HAP-1 (cell line): ENCODE results near the gene DUOX2.

Source experiments
- DNase-seq, 2 experiments: peaks; one replicate each; pipeline ENCODE4 v3.0.0-alpha.2; 2016 to 2020; ENCODE audit warnings: low spot score in 2 of 2
- H3K27me3 ChIP-seq: fragments of 250-450 bp; sonication (Bioruptor Pico); 2 replicates; pipeline ENCODE4 v1.5.1; 2020; ENCODE audit warnings: low read depth, mild to moderate bottlenecking, moderate library complexity
- H3K36me3 ChIP-seq: fragments of 250-450 bp; sonication (Bioruptor Pico); replicated peaks from 2 replicates; pipeline ENCODE4 v1.5.1; 2020; ENCODE audit warnings: mild to moderate bottlenecking
- H3K4me1 ChIP-seq: fragments of 250-450 bp; sonication (Bioruptor Pico); 2 replicates; pipeline ENCODE4 v1.5.1; 2020; ENCODE audit warnings: mild to moderate bottlenecking
- H3K4me3 ChIP-seq: fragments of 250-450 bp; sonication (Bioruptor Pico); 2 replicates; pipeline ENCODE4 v1.5.1; 2020; ENCODE audit warnings: mild to moderate bottlenecking, moderate library complexity
- H3K9me3 ChIP-seq: fragments of 250-450 bp; sonication (Bioruptor Pico); 2 replicates; pipeline ENCODE4 v1.5.1; 2020; ENCODE audit warnings: mild to moderate bottlenecking, moderate library complexity
- in situ Hi-C: fragments of 300-500 bp; cut with MboI; formaldehyde crosslinking; loops from 3 replicates; pipeline ENCODE4 v1.14.3; 2020; ENCODE audit warnings: low sequenced_read_pairs, inconsistent platforms, mixed read lengths

Gene DUOX2

GRCh38 chr15:45114076-45114750 lies at the start of gene DUOX2, which contains the start of gene DUOXA2:
Gene DUOX2 (minus strand): TSS chr15:45114172. CDS start chr15:45113411, 761 bp downstream.
Gene DUOXA2 (plus strand): TSS chr15:45114326. CDS start chr15:45114606, 280 bp downstream.
- in situ Hi-C loops: no loop called here
- Histone ChIP-seq H3K9me3 (no peaks in the 10 kb centered on the region), H3K36me3 (no peaks in the 10 kb centered on the region), H3K4me3 (no peak within 1 kb of the TSS), H3K4me1 (peaks cover 3% of the 10 kb centered on the region), H3K27me3 (peaks cover 42% of the 10 kb centered on the region)
- DNase-seq: no peak

- DNase-seq: no peak
- Histone ChIP-seq H3K9me3 (no peaks in the 10 kb centered on the region), H3K4me1 (peaks cover 2% of the 10 kb centered on the region; the same call in 1 of the 2 replicates), H3K4me3 (no peak overlapping the region), H3K27me3 (no peaks in the 10 kb centered on the region), H3K36me3 (no peaks in the 10 kb centered on the region)
- in situ Hi-C loops: loop anchor here (25.0 kb wide), 1 partner anchor 449 kb away; no protein-coding TSS in a partner anchor
These were observed 49.5 kb upstream of the DUOX2 start for GRCh38 chr15:45163508-45163856.

GRCh38 chr15:45162771-45163507 lies 49.0 kb upstream of the DUOX2 start:
- Histone ChIP-seq H3K36me3 (no peaks in the 10 kb centered on the region), H3K4me3 (no peak overlapping the region), H3K27me3 (no peaks in the 10 kb centered on the region), H3K4me1 (peaks cover 2% of the 10 kb centered on the region; the same call in 1 of the 2 replicates), H3K9me3 (no peaks in the 10 kb centered on the region)
- peak; percentile 66 to 87 for DNase-seq
- in situ Hi-C loops: loop anchor here (25.0 kb wide), 1 partner anchor 449 kb away; no protein-coding TSS in a partner anchor

GRCh38 chr15:45161666-45162065 lies 47.7 kb upstream of the DUOX2 start:
- no peaks in the 10 kb centered on the region for H3K36me3 ChIP-seq
- H3K9me3 ChIP-seq: no peaks in the 10 kb centered on the region
- in situ Hi-C loops: loop anchor here (25.0 kb wide), 1 partner anchor 451 kb away; no protein-coding TSS in a partner anchor
- H3K27me3 ChIP-seq: no peaks in the 10 kb centered on the region
- H3K4me1 ChIP-seq: no peaks in the 10 kb centered on the region; the same call in none of the 2 replicates
- DNase-seq: no peak
- no peak overlapping the region for H3K4me3 ChIP-seq

GRCh38 chr15:45157974-45158373 lies 44.0 kb upstream of the DUOX2 start:
- DNase-seq: peak; percentile 86 to 89
- Histone ChIP-seq H3K4me1 (no peaks in the 10 kb centered on the region; the same call in 1 of the 2 replicates), H3K9me3 (no peaks in the 10 kb centered on the region), H3K27me3 (no peaks in the 10 kb centered on the region), H3K4me3 (no peak overlapping the region), H3K36me3 (no peaks in the 10 kb centered on the region)
- in situ Hi-C loops: loop anchor here (25.0 kb wide), 1 partner anchor 454 kb away; no protein-coding TSS in a partner anchor

GRCh38 chr15:45156744-45157455 lies 42.9 kb upstream of the DUOX2 start:
- Histone ChIP-seq H3K4me3 (no peak overlapping the region), H3K9me3 (no peaks in the 10 kb centered on the region), H3K27me3 (no peaks in the 10 kb centered on the region), H3K4me1 (no peaks in the 10 kb centered on the region; the same call in 1 of the 2 replicates), H3K36me3 (no peaks in the 10 kb centered on the region)
- no peak for DNase-seq
- in situ Hi-C loops: loop anchor here (25.0 kb wide), 1 partner anchor 455 kb away; no protein-coding TSS in a partner anchor

GRCh38 chr15:45155739-45156138 lies 41.8 kb upstream of the DUOX2 start:
- Histone ChIP-seq H3K27me3 (no peaks in the 10 kb centered on the region), H3K36me3 (no peaks in the 10 kb centered on the region), H3K4me3 (no peak overlapping the region), H3K9me3 (no peaks in the 10 kb centered on the region), H3K4me1 (no peaks in the 10 kb centered on the region; the same call in 1 of the 2 replicates)
- in situ Hi-C loops: loop anchor here (25.0 kb wide), 1 partner anchor 457 kb away; no protein-coding TSS in a partner anchor
- DNase-seq: no peak

- no peaks in the 10 kb centered on the region for H3K36me3 ChIP-seq
- DNase-seq: no peak
- H3K4me1 ChIP-seq: no peaks in the 10 kb centered on the region
- no peak overlapping the region for H3K4me3 ChIP-seq
- H3K9me3 ChIP-seq: no peaks in the 10 kb centered on the region
- no peaks in the 10 kb centered on the region for H3K27me3 ChIP-seq
- in situ Hi-C loops: loop anchor here (25.0 kb wide), 1 partner anchor 460 kb away; no protein-coding TSS in a partner anchor
These were observed 38.2 kb upstream of the DUOX2 start for GRCh38 chr15:45151998-45152828.

GRCh38 chr15:45150997-45151396 lies 37.0 kb upstream of the DUOX2 start:
- in situ Hi-C loops: loop anchor here (25.0 kb wide), 1 partner anchor 461 kb away; no protein-coding TSS in a partner anchor
- Histone ChIP-seq H3K27me3 (no peaks in the 10 kb centered on the region), H3K36me3 (no peaks in the 10 kb centered on the region), H3K4me3 (no peak overlapping the region), H3K9me3 (no peaks in the 10 kb centered on the region), H3K4me1 (no peaks in the 10 kb centered on the region)
- DNase-seq: no peak

GRCh38 chr15:45150481-45150880 lies 36.5 kb upstream of the DUOX2 start:
- in situ Hi-C loops: loop anchor here (25.0 kb wide), 1 partner anchor 462 kb away; no protein-coding TSS in a partner anchor
- Histone ChIP-seq H3K9me3 (no peaks in the 10 kb centered on the region), H3K4me1 (no peaks in the 10 kb centered on the region), H3K4me3 (no peak overlapping the region), H3K27me3 (no peaks in the 10 kb centered on the region), H3K36me3 (no peaks in the 10 kb centered on the region)
- no peak for DNase-seq

- DNase-seq: no peak
- no peaks in the 10 kb centered on the region for H3K27me3 ChIP-seq
- no peaks in the 10 kb centered on the region for H3K36me3 ChIP-seq
- H3K4me1 ChIP-seq: no peaks in the 10 kb centered on the region
- in situ Hi-C loops: no loop called here
- no peak overlapping the region for H3K4me3 ChIP-seq
- no peaks in the 10 kb centered on the region for H3K9me3 ChIP-seq
These were observed 35.1 kb upstream of the DUOX2 start for GRCh38 chr15:45149060-45149459.

GRCh38 chr15:45148076-45149059 lies 34.4 kb upstream of the DUOX2 start:
- no peak for DNase-seq
- Histone ChIP-seq H3K9me3 (no peaks in the 10 kb centered on the region), H3K27me3 (no peaks in the 10 kb centered on the region), H3K4me1 (no peaks in the 10 kb centered on the region), H3K4me3 (no peak overlapping the region), H3K36me3 (no peaks in the 10 kb centered on the region)
- in situ Hi-C loops: no loop called here
